CD4-positive, alpha-beta T cell (primary cell): ENCODE results near the gene KIAA1671. TPM values are rescaled to one million over a fixed set of nuclear protein-coding genes. Genes with fewer than 3 reads are reported as not detected.

Experiments
- ATAC-seq: fragments of 200-7000 bp; cut with Tn5 transposase; one replicate; pipeline ENCODE4 v1.10.0; 2022; ENCODE audit warnings: mild to moderate bottlenecking; ENCODE audit not compliant: poor library complexity
- CTCF ChIA-PET: fragments of 350-600 bp; sonication (Branson Sonifier 250); formaldehyde crosslinking; loops from one replicate; lab custom pipeline; 2021; ENCODE audit warnings: antibody characterized with exemption, inconsistent platforms; lab: Charles Lee
- POLR2A ChIA-PET: fragments of 350-600 bp; sonication (Branson Sonifier 250); formaldehyde crosslinking; loops from one replicate; lab custom pipeline; 2021; ENCODE audit warnings: antibody characterized with exemption, inconsistent platforms; lab: Charles Lee
- DNase-seq, 14 experiments: peaks; one replicate each; pipeline ENCODE4 v3.0.0-alpha.2; 2013 to 2020; ENCODE audit warnings: mixed read lengths in 2 of 14
- H3K27ac ChIP-seq, 2 donors: one replicate each; pipeline versions ENCODE4 v1.5.1 to v1.7.0; 2013; ENCODE audit warnings: low read length in 2 of 2, low read depth in 1 of 2, mild to moderate bottlenecking in 1 of 2
- H3K27me3 ChIP-seq, 2 experiments: 1 replicate in 1 of 2; 2 replicates in 1 of 2; pipeline versions ENCODE4 v1.6.1 to v1.7.0; 2013; ENCODE audit warnings: low read length in 2 of 2, control low read depth in 1 of 2, mild to moderate bottlenecking in 1 of 2, moderate library complexity in 1 of 2; ENCODE audit not compliant: insufficient read depth in 2 of 2, control insufficient read depth in 1 of 2
- H3K36me3 ChIP-seq: one replicate; pipeline ENCODE4 v1.6.1; 2013; ENCODE audit warnings: low read length, control low read depth; ENCODE audit not compliant: insufficient read depth
- H3K4me1 ChIP-seq: one replicate; pipeline ENCODE4 v1.6.1; 2013; ENCODE audit warnings: low read length, control low read depth; ENCODE audit not compliant: insufficient read depth
- H3K4me3 ChIP-seq: one replicate; pipeline ENCODE4 v1.5.1; 2013; ENCODE audit warnings: mild to moderate bottlenecking, low read length, moderate library complexity
- H3K9me3 ChIP-seq, 2 experiments: 1 replicate in 1 of 2; 2 replicates in 1 of 2; pipeline versions ENCODE4 v1.6.1 to v1.7.0; 2013; ENCODE audit warnings: low read length in 2 of 2, mild to moderate bottlenecking in 2 of 2, control low read depth in 1 of 2, moderate library complexity in 1 of 2; ENCODE audit not compliant: control insufficient read depth in 1 of 2, insufficient read depth in 1 of 2
- H3K27ac Mint-ChIP-seq: one replicate; pipeline ENCODE4 v1.8.0; 2020; ENCODE audit warnings: mixed read lengths
- H3K27me3 Mint-ChIP-seq: one replicate; pipeline ENCODE4 v1.8.0; 2021; ENCODE audit warnings: mixed read lengths
- H3K36me3 Mint-ChIP-seq: one replicate; pipeline ENCODE4 v1.8.0; 2021; ENCODE audit warnings: low read depth, mixed read lengths
- H3K4me1 Mint-ChIP-seq: one replicate; pipeline ENCODE4 v1.8.0; 2021; ENCODE audit warnings: low read depth, mixed read lengths
- H3K4me3 Mint-ChIP-seq: one replicate; pipeline ENCODE4 v1.8.0; 2020; ENCODE audit warnings: mild to moderate bottlenecking, mixed read lengths
- H3K9me3 Mint-ChIP-seq: one replicate; pipeline ENCODE4 v1.8.0; 2020; ENCODE audit warnings: mixed read lengths
- CTCF ChIP-seq: fragments of 200-600 bp; IDR thresholded peaks from one replicate; pipeline ENCODE4 v1.8.0; 2022; ENCODE audit warnings: antibody characterized with exemption, mild to moderate bottlenecking
- intact Hi-C, 2 experiments: fragments of 100-400 bp; cut with DNase I in 1 of 2; cut with micrococcal nuclease in 1 of 2; formaldehyde crosslinking; loops; one replicate each; pipeline versions ENCODE4 v1.15.1 to v1.9.0; 2023 to 2025; cut with DNase I, micrococcal nuclease
- total RNA-seq, 174 experiments: library from RNA in 2 of 174; stranded (reverse) in 2 of 174; gene quantifications; one replicate each; pipeline ENCODE4 v1.2.3 and lab custom pipeline; 2021 to 2026

The KIAA1671 gene
- total RNA-seq, 2 experiments from 2014 or later: 2.6 to 2.9 TPM

DNA sequence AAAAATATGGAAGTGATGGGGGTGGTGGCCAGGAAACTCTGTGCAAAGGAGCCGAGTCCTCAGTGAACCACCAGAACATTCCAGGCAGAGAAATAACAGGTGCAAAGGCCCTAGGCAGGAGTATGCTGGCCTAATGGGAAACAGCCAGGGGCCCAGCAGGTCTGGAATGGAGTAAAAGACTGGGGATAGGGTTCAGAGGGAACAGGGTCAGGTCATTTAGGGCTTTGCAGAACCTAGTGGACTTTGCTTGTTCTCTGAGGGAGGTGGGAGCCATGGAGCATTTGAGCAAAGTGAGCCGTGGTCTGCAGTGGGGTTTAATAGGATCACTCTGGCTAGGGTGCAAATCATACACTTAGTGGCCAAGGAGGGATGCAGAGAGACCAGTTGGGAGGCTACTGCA lies 255.8 kb downstream of the KIAA1671 start:
- H3K4me3 ChIP-seq: no peak overlapping the region
- POLR2A ChIA-PET: no interaction called here
- CTCF ChIA-PET: no interaction called here

GRCh38 chr22:25208743-25209505 lies 256.4 kb downstream of the KIAA1671 start:
- ChIA-PET CTCF (no interaction called here), POLR2A (no interaction called here)
- Histone ChIP-seq H3K27ac (no peak overlapping the region), H3K36me3 (no peaks in the 10 kb centered on the region), H3K4me3 (no peak overlapping the region), H3K27me3 (no peaks in the 10 kb centered on the region), H3K9me3 (peaks cover 0 to 8% of the 10 kb centered on the region in 2 experiments), H3K4me1 (no peaks in the 10 kb centered on the region)
- Mint-ChIP-seq H3K27me3 (no peaks in the 10 kb centered on the region), H3K27ac (no peak overlapping the region), H3K9me3 (no peaks in the 10 kb centered on the region), H3K4me3 (no peak overlapping the region), H3K4me1 (no peaks in the 10 kb centered on the region), H3K36me3 (no peaks in the 10 kb centered on the region)
- no peak for TF ChIP-seq CTCF
- DNase-seq (no peak), ATAC-seq (no peak)
- intact Hi-C loops: no loop called here

More for the DNA sequence above, 255.8 kb downstream of the KIAA1671 start:
- TF ChIP-seq CTCF: no peak
- H3K4me1 Mint-ChIP-seq: no peaks in the 10 kb centered on the region
- DNase-seq: no peak
- peaks cover 0 to 3% of the 10 kb centered on the region in 2 experiments for H3K9me3 ChIP-seq
- H3K9me3 Mint-ChIP-seq: no peaks in the 10 kb centered on the region
- no peaks in the 10 kb centered on the region for H3K4me1 ChIP-seq
- H3K27me3 ChIP-seq: no peaks in the 10 kb centered on the region
- no peak overlapping the region for H3K4me3 Mint-ChIP-seq
- no peak for ATAC-seq
- no peak overlapping the region for H3K27ac Mint-ChIP-seq
- H3K27ac ChIP-seq: no peak overlapping the region
- H3K27me3 Mint-ChIP-seq: no peaks in the 10 kb centered on the region
- H3K36me3 Mint-ChIP-seq: no peaks in the 10 kb centered on the region
- H3K36me3 ChIP-seq: no peaks in the 10 kb centered on the region
- intact Hi-C loops: no loop called here

DNA sequence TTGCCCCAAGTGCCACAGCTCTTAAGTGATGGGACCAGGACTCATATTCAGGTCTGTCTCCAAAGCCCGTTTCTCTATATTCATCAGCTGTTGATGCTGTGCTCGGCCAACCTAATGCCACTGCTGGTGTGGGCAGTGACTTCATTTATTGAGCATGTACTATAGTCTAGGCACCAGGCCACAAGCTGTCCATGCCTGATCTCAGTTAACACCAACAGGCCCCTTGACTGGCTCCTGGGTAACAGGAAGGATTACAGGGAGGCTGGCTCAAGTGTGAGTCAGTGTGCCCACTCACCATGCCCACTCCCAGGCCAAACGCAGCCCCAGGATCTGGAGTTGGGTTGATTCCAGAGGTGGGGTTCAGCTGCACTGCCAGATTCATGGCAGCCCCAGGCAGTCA lies 258.3 kb downstream of the KIAA1671 start:
- peaks cover 0 to 8% of the 10 kb centered on the region in 2 experiments for H3K9me3 ChIP-seq
- no peaks in the 10 kb centered on the region for H3K36me3 Mint-ChIP-seq
- no peak overlapping the region for H3K4me3 Mint-ChIP-seq
- H3K4me3 ChIP-seq: no peak overlapping the region
- H3K27me3 Mint-ChIP-seq: peaks cover 10% of the 10 kb centered on the region
- no peaks in the 10 kb centered on the region for H3K27me3 ChIP-seq
- no peaks in the 10 kb centered on the region for H3K4me1 Mint-ChIP-seq
- no peak overlapping the region for H3K27ac Mint-ChIP-seq
- TF ChIP-seq CTCF: no peak
- DNase-seq: no peak
- intact Hi-C loops: no loop called here
- no peaks in the 10 kb centered on the region for H3K36me3 ChIP-seq
- ATAC-seq: no peak
- no peaks in the 10 kb centered on the region for H3K9me3 Mint-ChIP-seq
- ChIA-PET POLR2A (no interaction called here), CTCF (interaction anchor here (0.8 kb wide), 1 partner anchor 8 kb away, joined by 3 read pairs; no protein-coding TSS in a partner anchor)
- H3K4me1 ChIP-seq: no peaks in the 10 kb centered on the region
- H3K27ac ChIP-seq: no peak overlapping the region
